Body of pancreas (tissue), 4 donors: ENCODE measurements around the gene PIGZ. TPM values are rescaled to one million over a fixed set of nuclear protein-coding genes. Genes with fewer than 3 reads are reported as not detected.

Experiments
- ATAC-seq: fragments of 150-250 bp; one replicate; pipeline ENCODE4 v1.9.1; 2016
- DNase-seq, 4 donors: peaks; one replicate each; pipeline ENCODE4 v3.0.0-alpha.2; 2019
- H3K27ac ChIP-seq, 4 donors: fragments of 200-600 bp; sonication (generic); 1 replicate in 3 of 4; 2 replicates in 1 of 4; pipeline versions ENCODE4 v1.5.1 to v1.6.1; 2016 to 2019; ENCODE audit warnings: mild to moderate bottlenecking in 1 of 4, mixed read lengths in 1 of 4, moderate library complexity in 1 of 4
- H3K27me3 ChIP-seq, 2 donors: fragments of 200-600 bp; sonication (generic); one replicate each; pipeline ENCODE4 v1.6.0; 2016; ENCODE audit warnings: mild to moderate bottlenecking in 1 of 2
- H3K36me3 ChIP-seq, 2 donors: fragments of 200-600 bp; sonication (generic); replicated peaks in 1 of 2; 2 replicates each; pipeline ENCODE4 v1.5.1; 2016; ENCODE audit warnings: low read depth in 2 of 2; ENCODE audit not compliant: insufficient read depth in 1 of 2
- H3K4me1 ChIP-seq: fragments of 200-600 bp; sonication (generic); one replicate; pipeline ENCODE4 v1.6.0; 2016
- H3K4me3 ChIP-seq, 2 donors: fragments of 200-600 bp; sonication (generic); 1 replicate in 1 of 2; 2 replicates in 1 of 2; pipeline ENCODE4 v1.5.1; 2016 to 2019
- H3K9me3 ChIP-seq, 3 donors: fragments of 200-600 bp; sonication (generic); 1 replicate in 2 of 3; 2 replicates in 1 of 3; pipeline ENCODE4 v1.5.1; 2016
- CTCF ChIP-seq, 7 experiments: fragments of 450-650 bp in 4 of 7; fragments of 200-600 bp in 3 of 7; sonication (generic) in 3 of 7; IDR thresholded peaks; one replicate each; pipeline ENCODE4 v1.5.1; 2016 to 2019; ENCODE audit warnings: antibody characterized with exemption in 7 of 7
- POLR2A ChIP-seq, 3 donors: fragments of 450-650 bp; IDR thresholded peaks; one replicate each; pipeline ENCODE4 v1.6.1; 2016; ENCODE audit warnings: antibody characterized with exemption in 3 of 3, mild to moderate bottlenecking in 2 of 3
- WGBS, 2 donors: methylation state at CpG; one replicate each; pipeline ENCODE4 v1.1.5; 2017; 5-methylcytosine and 5-hydroxymethylcytosine counted together
- intact Hi-C: fragments of 100-400 bp; cut with DNase I; formaldehyde crosslinking; loops from one replicate; pipeline ENCODE4 v1.15.1; 2023
- total RNA-seq, 2 donors: library from RNA; depleted of rRNA; stranded (reverse); fragments of >200 nt; gene quantifications; one replicate each; pipeline ENCODE4 v1.1.0, GENCODE V29; 2016

PIGZ gene
- total RNA-seq, 2 donors from 2014 or later: 1.0 to 1.3 TPM

GRCh38 chr3:196979545-196979944, 10.9 kb upstream of the PIGZ start:
- DNase-seq (no peak), ATAC-seq (no peak)
- H3K4me1 ChIP-seq: peaks cover 6% of the 10 kb centered on the region
- no peak for TF ChIP-seq CTCF (IDR thresholded peaks at IDR 0.05)
- no peak for TF ChIP-seq POLR2A (IDR thresholded peaks at IDR 0.05)
- 75% methylated on average over 10 of the region's 10 CpGs for WGBS, 2 donors
- intact Hi-C loops: no loop called here
- no peaks in the 10 kb centered on the region for H3K36me3 ChIP-seq
- no peak overlapping the region for H3K4me3 ChIP-seq
- no peaks in the 10 kb centered on the region for H3K9me3 ChIP-seq
- no peaks in the 10 kb centered on the region for H3K27me3 ChIP-seq
- no peak overlapping the region for H3K27ac ChIP-seq

- H3K27ac ChIP-seq: no peak overlapping the region
- 52 to 68% methylated on average over 8 to 11 of the region's 11 CpGs for WGBS, 2 donors
- no peaks in the 10 kb centered on the region for H3K36me3 ChIP-seq
- ATAC-seq (no peak), DNase-seq (no peak)
- TF ChIP-seq CTCF (IDR thresholded peaks at IDR 0.05) (no peak), POLR2A (IDR thresholded peaks at IDR 0.05) (no peak)
- intact Hi-C loops: no loop called here
- no peaks in the 10 kb centered on the region for H3K9me3 ChIP-seq
- H3K4me3 ChIP-seq: no peak overlapping the region
- peaks cover 6% of the 10 kb centered on the region for H3K4me1 ChIP-seq
- no peaks in the 10 kb centered on the region for H3K27me3 ChIP-seq
These were observed 8.3 kb upstream of the PIGZ start for GRCh38 chr3:196976941-196977340.

- no peaks in the 10 kb centered on the region for H3K27me3 ChIP-seq
- no peak overlapping the region for H3K27ac ChIP-seq
- DNase-seq: no peak
- TF ChIP-seq CTCF (IDR thresholded peaks at IDR 0.05): no peak
- no peak for TF ChIP-seq POLR2A (IDR thresholded peaks at IDR 0.05)
- no peak for ATAC-seq
- peaks cover 7% of the 10 kb centered on the region for H3K4me1 ChIP-seq
- intact Hi-C loops: no loop called here
- H3K9me3 ChIP-seq: no peaks in the 10 kb centered on the region
- H3K36me3 ChIP-seq: no peaks in the 10 kb centered on the region
- no peak overlapping the region for H3K4me3 ChIP-seq
- WGBS, 2 donors: 64 to 72% methylated on average over 4 of the region's 4 CpGs
These were observed 6.7 kb upstream of the PIGZ start for GRCh38 chr3:196975349-196975748.

- no peak for TF ChIP-seq POLR2A (IDR thresholded peaks at IDR 0.05)
- DNase-seq (no peak), ATAC-seq (no peak)
- 70 to 76% methylated on average over 5 of the region's 5 CpGs for WGBS, 2 donors
- Histone ChIP-seq H3K4me3 (no peak overlapping the region), H3K9me3 (no peaks in the 10 kb centered on the region), H3K4me1 (peaks cover 12% of the 10 kb centered on the region), H3K27ac (no peak overlapping the region), H3K27me3 (no peaks in the 10 kb centered on the region), H3K36me3 (no peaks in the 10 kb centered on the region)
- intact Hi-C loops: no loop called here
These were observed 6.0 kb upstream of the PIGZ start for GRCh38 chr3:196974661-196975060.

- Histone ChIP-seq H3K36me3 (no peaks in the 10 kb centered on the region), H3K4me1 (peaks cover 17% of the 10 kb centered on the region), H3K27ac (no peak overlapping the region), H3K27me3 (no peaks in the 10 kb centered on the region), H3K9me3 (no peaks in the 10 kb centered on the region), H3K4me3 (no peak overlapping the region)
- DNase-seq (no peak), ATAC-seq (no peak)
- 67 to 71% methylated on average over 7 of the region's 7 CpGs for WGBS, 2 donors
- intact Hi-C loops: no loop called here
- TF ChIP-seq CTCF (IDR thresholded peaks at IDR 0.05) (no peak), POLR2A (IDR thresholded peaks at IDR 0.05) (no peak)
These were observed 2.6 kb upstream of the PIGZ start for GRCh38 chr3:196971094-196971698.
